ENCODE data around the gene PTPRN2.

PTPRN2 gene

DNA sequence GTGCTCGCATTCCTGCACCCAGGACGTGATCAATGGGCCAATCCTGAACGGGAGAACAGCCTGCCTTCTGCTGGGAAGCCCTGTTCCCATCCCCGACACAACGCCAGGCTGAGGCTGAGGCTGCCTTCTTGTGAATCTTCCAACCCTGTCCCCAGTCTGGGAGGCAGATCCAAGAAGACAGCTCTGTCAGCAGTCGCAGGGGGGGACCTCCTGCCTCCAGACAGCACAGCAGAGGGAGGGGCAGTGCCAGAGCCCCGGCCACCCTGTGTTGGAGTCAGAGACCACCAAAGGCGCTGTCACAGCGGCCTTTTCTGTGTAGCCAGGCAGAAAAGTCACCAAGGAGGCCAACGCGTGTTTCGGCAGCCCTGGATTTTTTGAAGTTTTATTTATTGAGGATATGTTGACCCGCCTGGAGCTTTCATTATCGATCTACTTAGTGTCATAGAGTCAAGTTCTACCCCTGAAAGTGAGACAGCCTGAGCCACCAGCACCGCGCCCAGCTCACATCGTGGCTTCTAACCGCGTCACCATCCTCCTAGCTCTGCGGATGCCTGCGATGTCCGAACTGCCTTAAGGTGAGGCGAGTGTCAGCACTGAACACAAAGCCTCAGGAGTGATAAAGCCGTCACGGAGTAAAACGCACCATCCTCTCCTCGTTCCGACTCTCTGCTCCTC is 86.1 kb downstream of the PTPRN2 start:
- no peak overlapping the region for H3K4me3 ChIP-seq (ENCODE audit: low read depth, low read length)
- no peak for DNase-seq (ENCODE audit: low read depth)
- TF ChIP-seq, protein P1, sequence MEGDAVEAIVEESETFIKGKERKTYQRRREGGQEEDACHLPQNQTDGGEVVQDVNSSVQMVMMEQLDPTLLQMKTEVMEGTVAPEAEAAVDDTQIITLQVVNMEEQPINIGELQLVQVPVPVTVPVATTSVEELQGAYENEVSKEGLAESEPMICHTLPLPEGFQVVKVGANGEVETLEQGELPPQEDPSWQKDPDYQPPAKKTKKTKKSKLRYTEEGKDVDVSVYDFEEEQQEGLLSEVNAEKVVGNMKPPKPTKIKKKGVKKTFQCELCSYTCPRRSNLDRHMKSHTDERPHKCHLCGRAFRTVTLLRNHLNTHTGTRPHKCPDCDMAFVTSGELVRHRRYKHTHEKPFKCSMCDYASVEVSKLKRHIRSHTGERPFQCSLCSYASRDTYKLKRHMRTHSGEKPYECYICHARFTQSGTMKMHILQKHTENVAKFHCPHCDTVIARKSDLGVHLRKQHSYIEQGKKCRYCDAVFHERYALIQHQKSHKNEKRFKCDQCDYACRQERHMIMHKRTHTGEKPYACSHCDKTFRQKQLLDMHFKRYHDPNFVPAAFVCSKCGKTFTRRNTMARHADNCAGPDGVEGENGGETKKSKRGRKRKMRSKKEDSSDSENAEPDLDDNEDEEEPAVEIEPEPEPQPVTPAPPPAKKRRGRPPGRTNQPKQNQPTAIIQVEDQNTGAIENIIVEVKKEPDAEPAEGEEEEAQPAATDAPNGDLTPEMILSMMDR (conservative IDR thresholded peaks at IDR 0.05; ENCODE audit: low read depth, low read length), result no peak

DNA sequence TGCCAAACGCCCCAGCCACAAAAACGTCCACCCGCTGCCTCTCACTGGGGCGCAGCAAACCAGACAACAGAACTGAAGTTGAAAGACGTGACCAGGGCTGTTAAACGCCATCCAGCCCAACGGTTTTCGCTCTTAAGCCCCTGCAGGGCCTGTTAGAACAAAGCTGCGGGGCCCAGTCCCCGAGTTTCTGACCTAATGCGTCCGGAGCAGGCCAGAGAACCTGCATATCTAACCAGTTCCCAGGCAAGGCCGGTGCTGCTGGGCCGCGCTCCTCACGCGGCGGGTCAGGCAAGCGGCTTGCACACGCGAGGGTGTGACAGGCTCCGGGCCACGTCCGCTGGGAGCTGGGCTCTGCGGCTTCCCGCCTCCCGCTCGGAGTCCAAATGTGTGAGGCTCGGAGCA is 87.0 kb downstream of the PTPRN2 start:
- TF ChIP-seq, protein P1 (conservative IDR thresholded peaks at IDR 0.05; ENCODE audit: low read depth, low read length), result no peak
- DNase-seq (ENCODE audit: low read depth), result no peak
- no peak overlapping the region for H3K4me3 ChIP-seq (ENCODE audit: low read depth, low read length)

DNA sequence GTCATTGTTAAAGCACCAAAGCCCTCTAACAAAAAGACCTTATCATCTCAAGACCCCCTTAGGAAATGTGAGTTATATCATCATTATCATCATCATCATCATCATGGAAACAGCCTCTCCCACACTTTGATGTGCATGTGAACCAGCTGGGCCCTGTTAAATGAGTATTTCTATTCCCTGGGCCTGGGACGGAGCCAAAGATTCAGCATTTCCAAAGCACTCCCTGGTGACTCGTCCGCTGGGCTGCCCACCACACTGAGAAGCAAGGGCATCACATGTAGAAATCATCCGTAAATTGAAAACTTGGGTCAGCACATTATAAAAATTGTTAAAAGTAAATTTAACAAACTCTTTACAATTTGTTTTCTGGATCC is 88.6 kb downstream of the PTPRN2 start:
- DNase-seq (ENCODE audit: low read depth), result no peak
- no peak overlapping the region for H3K4me3 ChIP-seq (ENCODE audit: low read depth, low read length)
- TF ChIP-seq, protein P1 (conservative IDR thresholded peaks at IDR 0.05; ENCODE audit: low read depth, low read length), result no peak

DNA sequence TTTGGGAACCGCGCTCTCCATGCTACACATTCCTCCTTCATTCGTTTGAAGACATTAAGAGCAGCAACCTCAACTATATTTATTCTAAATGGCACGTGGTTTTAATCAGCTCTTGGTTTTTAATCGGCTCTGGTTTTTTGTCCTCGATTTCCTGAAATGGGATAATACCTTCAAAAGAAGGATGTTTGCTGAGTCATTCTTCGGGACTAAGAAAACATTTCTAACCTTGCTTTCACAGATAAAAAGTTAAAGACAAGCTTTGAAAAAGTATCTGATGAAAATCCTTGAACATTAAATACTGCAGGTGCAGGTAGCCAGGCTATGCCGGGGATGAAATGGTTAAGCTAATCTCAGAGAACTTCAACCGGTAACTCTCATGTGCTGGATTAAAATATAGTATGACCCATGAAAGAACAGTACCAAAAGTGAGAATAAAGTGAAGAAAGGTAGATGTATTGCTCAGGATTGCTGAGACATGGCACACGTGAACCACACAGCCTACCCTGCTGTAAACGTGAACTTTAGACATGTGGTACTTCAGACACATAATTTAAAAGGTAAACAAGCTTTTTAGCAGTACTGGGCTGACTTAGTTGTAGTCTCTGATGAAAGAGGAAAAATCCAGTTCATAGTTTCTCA is 89.1 kb downstream of the PTPRN2 start:
- H3K4me3 ChIP-seq (ENCODE audit: low read depth, low read length), result no peak overlapping the region
- DNase-seq (ENCODE audit: low read depth), result no peak

DNA sequence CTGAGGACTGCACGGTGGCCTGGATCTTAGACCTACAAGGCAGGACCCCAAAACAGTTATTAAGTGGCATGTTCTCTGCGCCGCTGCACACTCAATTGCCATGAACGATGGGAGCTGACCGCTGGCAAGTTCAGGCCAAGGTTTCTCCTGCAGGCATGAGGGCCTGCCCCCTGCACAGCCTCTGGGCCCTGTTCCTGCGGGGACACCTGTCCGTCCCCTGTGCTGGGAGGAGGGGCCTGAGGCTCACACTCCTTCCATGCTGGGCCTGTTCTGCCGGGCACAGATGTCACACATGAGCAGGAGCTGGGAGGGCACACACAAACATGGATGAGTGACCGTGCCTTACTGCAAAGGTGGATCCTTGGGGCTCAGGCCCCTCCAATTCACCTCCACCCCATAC is 90.0 kb downstream of the PTPRN2 start:
- no peak overlapping the region for H3K4me3 ChIP-seq (ENCODE audit: low read depth, low read length)
- TF ChIP-seq, protein P1 (conservative IDR thresholded peaks at IDR 0.05; ENCODE audit: low read depth, low read length), result no peak
- no peak for DNase-seq (ENCODE audit: low read depth)

More for the DNA sequence above, 89.1 kb downstream of the PTPRN2 start:
- TF ChIP-seq, protein P1 (conservative IDR thresholded peaks at IDR 0.05; ENCODE audit: low read depth, low read length), result no peak

DNA sequence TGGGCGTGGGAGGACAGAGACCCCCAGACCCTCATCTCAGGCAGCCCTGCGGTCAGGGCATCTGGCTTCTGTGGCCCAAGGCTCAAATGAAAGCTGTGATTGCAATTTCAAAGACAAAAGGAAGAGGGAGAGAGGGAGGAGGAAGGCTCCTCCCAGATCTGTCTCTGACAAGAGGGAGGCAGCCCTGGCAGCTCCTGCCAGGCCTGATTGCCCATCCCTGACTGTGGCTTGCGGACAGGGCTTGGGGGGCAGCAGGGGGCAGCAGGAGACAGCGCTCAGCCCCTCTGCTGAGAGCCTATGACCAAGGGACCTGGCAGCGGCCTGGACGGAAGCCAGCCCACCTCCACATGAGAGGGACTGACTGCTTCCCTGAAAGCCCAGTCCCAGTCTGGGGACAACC is 91.8 kb downstream of the PTPRN2 start:
- DNase-seq (ENCODE audit: low read depth), result peak; percentile 10
- H3K4me3 ChIP-seq (ENCODE audit: low read depth, low read length), result no peak overlapping the region
- TF ChIP-seq, protein P1 (conservative IDR thresholded peaks at IDR 0.05; ENCODE audit: low read depth, low read length), result peak; percentile 20

DNA sequence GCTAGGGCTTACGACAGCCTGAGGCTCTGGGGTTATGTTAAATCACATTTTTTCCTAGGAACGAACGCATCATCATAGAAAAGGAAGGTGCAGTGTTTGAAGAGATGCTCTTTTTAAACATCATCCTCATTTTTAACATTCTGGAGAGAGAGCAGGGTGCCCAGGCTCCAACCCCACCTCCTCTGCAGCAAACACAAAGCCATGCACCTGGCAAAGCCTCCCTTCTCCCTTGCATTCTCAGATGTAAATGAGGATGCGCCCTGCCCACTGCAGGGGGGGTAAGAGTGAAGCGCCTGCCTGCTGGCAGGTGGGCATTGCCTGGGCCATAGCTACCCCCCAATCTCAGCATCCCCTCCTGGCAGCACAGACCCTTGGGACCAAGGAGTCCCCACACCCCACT is 92.4 kb downstream of the PTPRN2 start:
- TF ChIP-seq, protein P1 (conservative IDR thresholded peaks at IDR 0.05; ENCODE audit: low read depth, low read length), result no peak
- no peak for DNase-seq (ENCODE audit: low read depth)
- H3K4me3 ChIP-seq (ENCODE audit: low read depth, low read length), result no peak overlapping the region

Measured in choroid plexus epithelial cell (primary cell).